ENCODE measurements around the gene SIGLEC11. TPM values are rescaled to one million over a fixed set of nuclear protein-coding genes. Genes with fewer than 3 reads are reported as not detected.
A peak's percentile ranks its signal among the peaks of the same experiment; 100 is the strongest.

SIGLEC11 gene
- total RNA-seq, 6 donors from 2014 or later = 2.0 to 7.3 (median 4.4) TPM

DNA sequence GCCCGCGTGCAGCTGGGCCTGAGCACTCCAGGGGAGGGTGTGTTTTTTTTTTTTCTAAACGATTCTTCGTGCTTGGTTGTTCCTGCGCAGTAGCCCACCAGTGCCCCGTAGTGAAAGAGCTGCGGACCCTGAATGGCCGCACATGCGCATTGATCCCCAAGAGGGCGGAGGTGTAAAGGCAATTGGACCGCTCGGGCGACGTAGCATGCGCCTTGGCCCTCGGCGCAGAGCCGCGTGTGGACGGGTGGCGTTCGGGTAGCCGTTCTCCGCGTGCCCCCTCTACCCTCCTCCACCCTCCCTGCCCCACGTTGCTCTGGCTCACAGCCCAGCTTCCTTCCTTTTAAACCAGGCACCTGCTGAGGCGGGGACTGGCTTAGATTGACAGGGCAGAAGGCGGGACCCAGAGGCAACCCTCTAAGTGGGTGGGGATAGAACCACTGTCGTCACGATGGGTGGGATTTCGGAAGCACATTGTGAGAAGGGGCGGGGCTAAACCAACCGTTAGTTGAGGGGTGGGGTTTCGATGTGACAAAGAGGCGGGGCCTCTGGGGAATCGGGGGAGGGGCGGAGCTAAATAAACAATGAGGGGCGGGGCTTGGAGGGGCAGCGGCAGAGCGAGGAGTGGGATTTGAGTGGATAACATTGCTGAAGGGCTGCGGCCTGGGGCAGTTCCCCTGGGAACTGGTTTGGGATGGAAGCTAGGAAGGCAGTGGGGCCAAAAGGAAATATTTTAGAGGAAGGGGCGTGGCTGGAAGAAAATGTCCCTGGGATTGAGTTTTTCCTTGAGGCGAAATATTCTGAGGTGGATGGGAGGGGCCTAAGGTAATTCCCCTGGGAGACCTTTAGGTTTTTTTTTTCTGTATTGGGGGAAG lies 31.1 kb downstream of the SIGLEC11 start:
- Histone ChIP-seq H3K27me3 (no peaks in the 10 kb centered on the region), H3K9me3 (no peaks in the 10 kb centered on the region), H3K4me1 (peaks cover 25 to 36% (median 27%) of the 10 kb centered on the region in 4 donors), H3K27ac (peak overlapping the region; percentile 91 to 97 (median 94)), H3K36me3 (peaks cover 0 to 25% (median 18%) of the 10 kb centered on the region in 4 donors), H3K4me3 (peak overlapping the region; percentile 73 to 100 (median 84))
- peak; percentile 94 for DNase-seq
- 2 to 7% methylated on average over 31 to 41 of the region's 43 CpGs for WGBS, 2 donors
- ATAC-seq (ENCODE audit: low FRiP score in 2 of 2) = peak; percentile 93 to 95
- TF ChIP-seq, protein P1, sequence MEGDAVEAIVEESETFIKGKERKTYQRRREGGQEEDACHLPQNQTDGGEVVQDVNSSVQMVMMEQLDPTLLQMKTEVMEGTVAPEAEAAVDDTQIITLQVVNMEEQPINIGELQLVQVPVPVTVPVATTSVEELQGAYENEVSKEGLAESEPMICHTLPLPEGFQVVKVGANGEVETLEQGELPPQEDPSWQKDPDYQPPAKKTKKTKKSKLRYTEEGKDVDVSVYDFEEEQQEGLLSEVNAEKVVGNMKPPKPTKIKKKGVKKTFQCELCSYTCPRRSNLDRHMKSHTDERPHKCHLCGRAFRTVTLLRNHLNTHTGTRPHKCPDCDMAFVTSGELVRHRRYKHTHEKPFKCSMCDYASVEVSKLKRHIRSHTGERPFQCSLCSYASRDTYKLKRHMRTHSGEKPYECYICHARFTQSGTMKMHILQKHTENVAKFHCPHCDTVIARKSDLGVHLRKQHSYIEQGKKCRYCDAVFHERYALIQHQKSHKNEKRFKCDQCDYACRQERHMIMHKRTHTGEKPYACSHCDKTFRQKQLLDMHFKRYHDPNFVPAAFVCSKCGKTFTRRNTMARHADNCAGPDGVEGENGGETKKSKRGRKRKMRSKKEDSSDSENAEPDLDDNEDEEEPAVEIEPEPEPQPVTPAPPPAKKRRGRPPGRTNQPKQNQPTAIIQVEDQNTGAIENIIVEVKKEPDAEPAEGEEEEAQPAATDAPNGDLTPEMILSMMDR (IDR thresholded peaks at IDR 0.05) = peak in 4 of 6 experiments; percentile 25 to 50 (median 40)
- TF ChIP-seq EP300 (IDR thresholded peaks at IDR 0.05) (no peak), POLR2A (IDR thresholded peaks at IDR 0.05) (peak in 2 of 4 donors; percentile 61 to 85), POLR2AphosphoS5 (IDR thresholded peaks at IDR 0.05) (peak; percentile 82)

DNA sequence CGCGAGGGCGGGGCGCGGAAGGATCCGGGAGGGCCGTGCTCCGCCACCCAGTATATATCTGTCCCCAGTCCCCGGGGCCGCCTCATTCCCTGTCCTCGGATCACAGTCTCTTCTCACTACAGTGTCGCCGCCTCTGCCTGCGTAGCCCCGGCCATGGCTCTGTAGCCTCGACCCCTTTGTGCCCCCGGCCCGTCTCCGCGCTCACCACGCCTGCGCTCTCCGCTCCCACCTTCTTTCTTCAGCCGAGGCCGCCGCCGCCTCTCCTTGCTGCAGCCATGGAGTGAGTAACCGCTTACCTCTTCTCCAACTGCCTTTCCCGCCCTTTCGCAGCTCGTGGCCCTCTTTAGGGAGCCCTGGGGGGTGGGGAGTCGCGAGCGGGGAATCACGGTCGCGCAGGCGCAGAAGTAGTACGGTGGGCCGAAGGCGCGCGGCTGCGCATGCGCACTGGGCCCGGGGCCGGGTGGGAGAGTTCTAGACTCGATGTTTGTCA lies 31.8 kb downstream of the SIGLEC11 start, which contains the start of the genes ATF5 and NUP62:
ATF5 (plus strand) TSS at position 85 of the 490 bp plus-strand sequence. CDS start 1,646 bp downstream, outside the sequence.
NUP62 (minus strand) TSS at position 384 of the 490 bp plus-strand sequence. CDS start 19,697 bp downstream, outside the sequence.
- Histone ChIP-seq H3K4me1 (peaks cover 25 to 43% (median 27%) of the 10 kb centered on the region in 4 donors), H3K9me3 (no peaks in the 10 kb centered on the region), H3K27ac (peak within 1 kb of the TSS; percentile 91 to 97 (median 94)), H3K4me3 (peak within 1 kb of the TSS; percentile 73 to 100 (median 84)), H3K36me3 (peaks cover 0 to 30% (median 21%) of the 10 kb centered on the region in 4 donors), H3K27me3 (no peaks in the 10 kb centered on the region)
- WGBS, 2 donors = 0% methylated on average over 44 to 48 of the region's 48 CpGs
- DNase-seq (peak; percentile 81 to 99), ATAC-seq (ENCODE audit: low FRiP score in 2 of 2) (peak; percentile 78 to 84)
- TF ChIP-seq POLR2AphosphoS5 (IDR thresholded peaks at IDR 0.05) (peak; percentile 40 to 41), POLR2A (IDR thresholded peaks at IDR 0.05) (peak in 1 of 4 donors; percentile 19), EP300 (IDR thresholded peaks at IDR 0.05) (no peak)
- TF ChIP-seq, protein P1 (IDR thresholded peaks at IDR 0.05) = no peak

DNA sequence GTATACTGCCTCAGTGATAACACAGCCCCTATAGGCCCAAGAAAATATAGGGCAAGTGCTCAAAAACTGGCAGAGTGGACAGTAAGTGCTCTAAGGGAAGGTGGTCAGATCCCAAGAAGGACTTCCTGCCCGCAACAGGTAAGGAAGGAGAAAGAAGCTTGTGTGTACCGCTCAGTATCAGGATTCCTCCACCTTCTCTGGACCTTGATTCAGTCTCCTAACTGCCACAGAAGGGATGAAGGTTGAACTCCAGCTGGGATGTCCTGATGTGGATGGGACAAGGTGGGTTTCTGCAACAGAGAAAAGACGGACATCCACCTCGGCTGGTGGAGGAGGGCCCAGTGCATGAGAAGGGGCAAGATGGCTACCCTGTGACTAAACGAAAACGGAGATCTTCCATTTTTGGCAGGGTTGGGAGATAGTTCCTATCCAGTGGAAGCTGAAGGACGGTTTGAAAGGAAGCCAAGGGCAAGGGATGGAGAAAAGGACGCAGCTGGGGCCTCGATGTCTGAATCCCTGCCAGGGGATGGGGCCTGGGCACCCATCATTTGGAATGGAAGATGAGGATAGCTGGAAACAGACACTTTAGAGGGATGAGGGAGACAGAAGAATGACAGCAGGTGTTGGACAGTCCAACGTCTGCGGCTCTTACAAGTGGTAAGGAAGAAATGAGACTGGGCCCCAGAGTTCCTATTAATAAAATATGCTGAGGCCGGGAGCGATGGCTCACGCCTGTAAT lies 33.3 kb downstream of the SIGLEC11 start:
- H3K4me1 ChIP-seq = peaks cover 25 to 48% (median 27%) of the 10 kb centered on the region in 4 donors
- no peak for ATAC-seq (ENCODE audit: low FRiP score in 2 of 2)
- H3K27ac ChIP-seq = peak overlapping the region in 3 of 4 donors; percentile 30 to 97 (median 91)
- WGBS, 2 donors = 81 to 88% methylated on average over 14 of the region's 14 CpGs
- DNase-seq = no peak
- peak overlapping the region in 2 of 4 donors; percentile 73 to 77 for H3K4me3 ChIP-seq
- no peaks in the 10 kb centered on the region for H3K27me3 ChIP-seq
- peaks cover 0 to 43% (median 33%) of the 10 kb centered on the region in 4 donors for H3K36me3 ChIP-seq
- no peak for TF ChIP-seq EP300 (IDR thresholded peaks at IDR 0.05)
- no peak for TF ChIP-seq POLR2A (IDR thresholded peaks at IDR 0.05)
- no peak for TF ChIP-seq POLR2AphosphoS5 (IDR thresholded peaks at IDR 0.05)
- TF ChIP-seq, protein P1 (IDR thresholded peaks at IDR 0.05) = no peak
- H3K9me3 ChIP-seq = no peaks in the 10 kb centered on the region

DNA sequence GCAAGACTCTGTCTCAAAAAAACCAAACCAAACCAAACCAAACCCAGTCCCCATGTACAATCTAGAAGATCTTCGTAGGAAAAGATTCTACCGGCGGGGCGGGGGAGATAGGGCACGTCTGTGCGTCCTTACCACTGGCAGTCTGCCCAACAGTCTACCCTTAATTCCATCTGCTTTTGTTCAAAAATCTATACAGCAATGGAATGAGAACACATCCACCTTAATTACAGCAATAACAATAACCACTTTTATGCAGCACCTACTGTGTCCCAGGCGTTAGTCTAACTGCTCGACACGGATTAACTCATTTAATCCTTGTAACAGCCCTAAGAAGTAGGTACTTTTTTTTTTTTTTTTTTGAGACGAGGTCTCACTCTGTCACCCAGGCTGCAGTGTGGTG lies 34.5 kb downstream of the SIGLEC11 start:
- WGBS, 2 donors = 90 to 91% methylated on average over 10 of the region's 10 CpGs
- H3K4me1 ChIP-seq = peaks cover 25 to 48% (median 27%) of the 10 kb centered on the region in 4 donors

More for the DNA sequence above, 34.5 kb downstream of the SIGLEC11 start:
- ATAC-seq (ENCODE audit: low FRiP score in 2 of 2) (no peak), DNase-seq (no peak)
- Histone ChIP-seq H3K27ac (no peak overlapping the region), H3K36me3 (peaks cover 0 to 54% (median 41%) of the 10 kb centered on the region in 4 donors), H3K9me3 (no peaks in the 10 kb centered on the region), H3K27me3 (no peaks in the 10 kb centered on the region), H3K4me3 (no peak overlapping the region)
- TF ChIP-seq POLR2AphosphoS5 (IDR thresholded peaks at IDR 0.05) (no peak), EP300 (IDR thresholded peaks at IDR 0.05) (no peak), POLR2A (IDR thresholded peaks at IDR 0.05) (no peak)
- TF ChIP-seq, protein P1 (IDR thresholded peaks at IDR 0.05) = no peak

Measured in upper lobe of left lung (tissue), 6 donors.